IPS-20b (cell line): ENCODE results near the gene TNFRSF11A.

Source experiments
- H3K27ac ChIP-seq: one replicate; pipeline ENCODE4 v1.5.1; 2013; ENCODE audit warnings: low read length
- H3K27me3 ChIP-seq: 2 replicates; pipeline ENCODE4 v1.6.1; 2013; ENCODE audit warnings: mild to moderate bottlenecking, low read length, inconsistent platforms; ENCODE audit not compliant: insufficient read depth
- H3K36me3 ChIP-seq: 2 replicates; pipeline ENCODE4 v1.6.1; 2013; ENCODE audit warnings: low read depth, mild to moderate bottlenecking, inconsistent platforms, low read length, moderate library complexity; ENCODE audit not compliant: insufficient read depth
- H3K4me1 ChIP-seq: 2 replicates; pipeline ENCODE4 v1.6.1; 2013; ENCODE audit warnings: mild to moderate bottlenecking, control low read depth, inconsistent platforms, low read length, moderate library complexity; ENCODE audit not compliant: insufficient read depth
- H3K4me3 ChIP-seq: 2 replicates; pipeline ENCODE4 v1.5.1; 2013; ENCODE audit warnings: mild to moderate bottlenecking, low read length, inconsistent platforms
- H3K9ac ChIP-seq: 2 replicates; pipeline ENCODE4 v1.6.1; 2013; ENCODE audit warnings: low read depth, mild to moderate bottlenecking, inconsistent platforms, low read length, moderate library complexity
- H3K9me3 ChIP-seq: 2 replicates; pipeline ENCODE4 v1.6.1; 2013; ENCODE audit warnings: mild to moderate bottlenecking, low read depth, low read length, inconsistent platforms; ENCODE audit not compliant: insufficient read depth

Gene TNFRSF11A

GRCh38 chr18:62324917-62325805 lies at the start of gene TNFRSF11A:
TNFRSF11A (plus strand) TSS chr18:62325310; CDS start chr18:62325353, 43 bp downstream.
- H3K9me3 ChIP-seq, result no peaks in the 10 kb centered on the region
- H3K4me1 ChIP-seq, result peaks cover 48% of the 10 kb centered on the region
- peaks cover 80% of the 10 kb centered on the region for H3K27me3 ChIP-seq
- no peak within 1 kb of the TSS for H3K27ac ChIP-seq
- H3K36me3 ChIP-seq, result no peaks in the 10 kb centered on the region
- H3K9ac ChIP-seq, result peak within 1 kb of the TSS; percentile 74; the same call in 1 of the 2 replicates
- peak within 1 kb of the TSS; percentile 87 for H3K4me3 ChIP-seq

- no peaks in the 10 kb centered on the region for H3K27me3 ChIP-seq
- no peaks in the 10 kb centered on the region for H3K9me3 ChIP-seq
- H3K36me3 ChIP-seq, result peaks cover 41% of the 10 kb centered on the region
- no peaks in the 10 kb centered on the region for H3K4me1 ChIP-seq
- no peak overlapping the region for H3K4me3 ChIP-seq
- no peak overlapping the region for H3K27ac ChIP-seq
- no peak overlapping the region for H3K9ac ChIP-seq
Observed at GRCh38 chr18:62277045-62277444, 48.1 kb upstream of the TNFRSF11A start.

DNA sequence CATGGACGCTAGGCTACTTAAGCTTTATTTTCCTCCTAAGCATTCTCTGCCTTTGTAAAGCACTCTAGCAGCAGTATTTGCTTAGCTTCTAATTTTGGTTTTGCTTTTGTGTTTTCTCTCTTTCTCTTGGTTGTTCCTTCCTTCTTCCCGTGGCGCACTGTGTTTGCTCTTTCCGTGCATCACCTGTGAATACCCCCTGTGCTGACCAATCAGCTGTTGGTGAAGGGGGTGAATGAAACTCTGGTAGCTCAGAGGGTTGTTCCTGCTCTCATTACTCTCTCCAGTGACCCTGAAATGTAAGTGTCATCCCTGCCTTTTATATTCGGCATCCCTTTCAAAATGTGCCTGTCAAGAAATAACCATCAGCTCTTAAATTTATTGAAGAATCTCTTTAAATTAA lies 45.5 kb upstream of the TNFRSF11A start:
- no peak overlapping the region for H3K4me3 ChIP-seq
- no peaks in the 10 kb centered on the region for H3K27me3 ChIP-seq
- H3K27ac ChIP-seq, result no peak overlapping the region
- no peaks in the 10 kb centered on the region for H3K4me1 ChIP-seq
- no peak overlapping the region for H3K9ac ChIP-seq
- peaks cover 45% of the 10 kb centered on the region for H3K36me3 ChIP-seq
- no peaks in the 10 kb centered on the region for H3K9me3 ChIP-seq

- H3K27me3 ChIP-seq, result no peaks in the 10 kb centered on the region
- H3K9me3 ChIP-seq, result no peaks in the 10 kb centered on the region
- H3K36me3 ChIP-seq, result peaks cover 47% of the 10 kb centered on the region
- H3K4me1 ChIP-seq, result no peaks in the 10 kb centered on the region
- no peak overlapping the region for H3K4me3 ChIP-seq
- H3K9ac ChIP-seq, result no peak overlapping the region
- no peak overlapping the region for H3K27ac ChIP-seq
Observed at GRCh38 chr18:62280058-62280457, 45.1 kb upstream of the TNFRSF11A start.

- no peak overlapping the region for H3K9ac ChIP-seq
- H3K4me1 ChIP-seq, result no peaks in the 10 kb centered on the region
- H3K36me3 ChIP-seq, result peaks cover 48% of the 10 kb centered on the region
- no peak overlapping the region for H3K27ac ChIP-seq
- H3K9me3 ChIP-seq, result no peaks in the 10 kb centered on the region
- no peaks in the 10 kb centered on the region for H3K27me3 ChIP-seq
- H3K4me3 ChIP-seq, result no peak overlapping the region
Observed at GRCh38 chr18:62280786-62281185, 44.3 kb upstream of the TNFRSF11A start.

DNA sequence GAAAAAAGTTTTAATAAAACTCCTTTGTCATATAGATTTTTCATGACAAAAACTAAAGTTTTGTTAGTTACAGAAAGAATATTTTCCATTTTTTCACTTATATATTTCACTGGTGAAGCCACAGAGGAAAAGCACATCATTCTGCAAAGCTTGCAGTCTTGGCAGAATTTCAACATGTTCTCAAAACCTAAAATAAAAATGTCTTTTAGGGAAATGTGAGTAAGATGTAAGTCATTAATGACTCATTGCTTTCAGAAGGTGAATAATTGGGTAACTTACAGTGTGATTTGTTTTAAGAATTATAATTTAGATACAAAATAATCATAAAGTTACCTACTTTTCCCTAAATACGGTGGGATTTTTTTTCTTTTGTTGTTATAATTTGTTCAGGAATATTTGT lies 43.4 kb upstream of the TNFRSF11A start:
- Histone ChIP-seq H3K4me3 (no peak overlapping the region), H3K9ac (no peak overlapping the region), H3K9me3 (no peaks in the 10 kb centered on the region), H3K27me3 (no peaks in the 10 kb centered on the region), H3K4me1 (no peaks in the 10 kb centered on the region), H3K27ac (no peak overlapping the region), H3K36me3 (peaks cover 39% of the 10 kb centered on the region)

- Histone ChIP-seq H3K36me3 (peaks cover 39% of the 10 kb centered on the region), H3K4me3 (no peak overlapping the region), H3K27me3 (no peaks in the 10 kb centered on the region), H3K9me3 (no peaks in the 10 kb centered on the region), H3K9ac (no peak overlapping the region), H3K4me1 (no peaks in the 10 kb centered on the region), H3K27ac (no peak overlapping the region)
Observed at GRCh38 chr18:62282188-62282629, 42.9 kb upstream of the TNFRSF11A start.

GRCh38 chr18:62284637-62285036 lies 40.5 kb upstream of the TNFRSF11A start:
- H3K36me3 ChIP-seq, result peaks cover 53% of the 10 kb centered on the region
- no peak overlapping the region for H3K27ac ChIP-seq
- H3K4me3 ChIP-seq, result no peak overlapping the region
- H3K9ac ChIP-seq, result no peak overlapping the region
- no peaks in the 10 kb centered on the region for H3K4me1 ChIP-seq
- no peaks in the 10 kb centered on the region for H3K27me3 ChIP-seq
- H3K9me3 ChIP-seq, result no peaks in the 10 kb centered on the region

DNA sequence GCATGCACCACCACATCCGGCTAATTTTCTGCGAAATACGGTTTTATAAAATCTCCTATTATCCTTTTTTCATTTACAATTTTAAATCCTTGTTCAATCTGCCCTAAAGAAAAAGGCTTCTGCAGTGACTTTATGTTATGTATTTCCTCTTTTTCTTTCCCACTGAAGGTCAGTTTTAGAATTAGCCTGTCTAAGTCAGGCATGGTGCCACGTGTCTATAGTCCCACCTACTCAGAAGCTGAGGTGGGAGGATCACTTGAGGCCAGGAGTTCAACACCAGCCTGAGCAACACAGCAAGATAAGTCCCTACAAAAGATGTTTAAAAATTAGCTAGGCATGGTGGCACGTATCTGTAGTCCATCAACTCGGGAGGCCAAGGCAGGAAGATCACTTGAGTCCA lies 39.8 kb upstream of the TNFRSF11A start:
- H3K36me3 ChIP-seq, result peaks cover 50% of the 10 kb centered on the region
- no peak overlapping the region for H3K4me3 ChIP-seq
- no peaks in the 10 kb centered on the region for H3K9me3 ChIP-seq
- H3K27ac ChIP-seq, result no peak overlapping the region
- no peaks in the 10 kb centered on the region for H3K27me3 ChIP-seq
- H3K9ac ChIP-seq, result no peak overlapping the region
- H3K4me1 ChIP-seq, result no peaks in the 10 kb centered on the region

DNA sequence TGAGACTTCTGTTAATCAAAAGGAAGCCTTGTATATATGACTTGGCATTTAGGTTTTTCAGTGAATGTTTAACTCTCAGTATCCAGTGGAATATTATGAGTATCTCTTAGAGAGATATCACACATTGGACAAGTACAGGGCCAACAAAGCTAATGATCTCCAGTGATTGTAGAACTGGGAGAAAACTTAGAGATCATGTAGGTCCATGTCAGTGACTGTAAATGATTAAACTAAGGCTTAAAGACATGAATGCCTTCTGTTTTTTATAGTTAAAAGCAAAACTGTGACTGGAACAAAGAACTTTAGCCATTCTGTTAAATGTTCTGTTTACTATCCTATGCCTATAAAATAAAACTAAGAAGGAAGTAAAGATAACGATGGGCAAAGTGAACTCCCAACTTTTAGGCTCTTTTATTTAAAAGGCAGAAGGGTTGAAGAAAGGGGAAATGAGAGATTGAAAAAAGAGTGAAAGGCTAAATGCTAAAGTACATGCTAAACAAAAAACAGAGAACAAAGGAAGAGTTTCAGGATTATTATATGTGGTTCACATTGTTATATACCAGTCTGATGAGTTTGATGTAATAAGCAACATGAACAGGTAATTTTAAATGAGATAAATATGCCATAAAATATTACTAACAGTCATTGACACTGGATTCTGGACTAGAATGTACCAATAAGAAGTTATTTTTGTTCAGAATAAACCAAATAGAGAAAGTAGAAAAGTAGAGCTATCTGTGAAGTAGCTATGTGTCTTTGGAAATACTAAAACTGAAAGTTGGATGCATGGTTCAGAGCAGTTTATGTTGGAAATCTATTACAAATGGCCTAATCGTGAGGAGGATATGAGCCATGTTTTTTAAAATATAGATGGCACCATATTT lies 37.1 kb upstream of the TNFRSF11A start:
- no peaks in the 10 kb centered on the region for H3K4me1 ChIP-seq
- H3K4me3 ChIP-seq, result no peak overlapping the region
- no peak overlapping the region for H3K9ac ChIP-seq
- no peaks in the 10 kb centered on the region for H3K27me3 ChIP-seq
- no peak overlapping the region for H3K27ac ChIP-seq
- peaks cover 54% of the 10 kb centered on the region for H3K36me3 ChIP-seq
- H3K9me3 ChIP-seq, result no peaks in the 10 kb centered on the region

- H3K36me3 ChIP-seq, result peaks cover 48% of the 10 kb centered on the region
- H3K9me3 ChIP-seq, result no peaks in the 10 kb centered on the region
- H3K4me1 ChIP-seq, result no peaks in the 10 kb centered on the region
- no peak overlapping the region for H3K27ac ChIP-seq
- H3K4me3 ChIP-seq, result no peak overlapping the region
- no peak overlapping the region for H3K9ac ChIP-seq
- H3K27me3 ChIP-seq, result no peaks in the 10 kb centered on the region
Observed at GRCh38 chr18:62288665-62289008, 36.5 kb upstream of the TNFRSF11A start.
